Stimulated activated CD8-positive, alpha-beta memory T cell treated with anti-CD3 and anti-CD28 coated beads, Interleukin-15, amount 100 ng/mL, for 1 hour (primary cell): Measurements from ENCODE around the gene SMTNL1.
A peak's percentile ranks its signal among the peaks of the same experiment; 100 is the strongest.

ENCODE experiments used
- DNase-seq: peaks from one replicate; pipeline ENCODE4 v3.0.0-alpha.2; 2020; ENCODE audit warnings: low read depth

The SMTNL1 gene

GRCh38 chr11:57546451-57546850 is 9.1 kb downstream of the SMTNL1 start:
- no peak for DNase-seq

GRCh38 chr11:57546869-57547475 is 9.6 kb downstream of the SMTNL1 start:
- no peak for DNase-seq

GRCh38 chr11:57547854-57548377 is 10.5 kb downstream of the SMTNL1 start:
- DNase-seq: no peak

- no peak for DNase-seq
These were observed 12.6 kb downstream of the SMTNL1 start for GRCh38 chr11:57549983-57550382.

GRCh38 chr11:57551941-57552340 is 14.5 kb downstream of the SMTNL1 start:
- DNase-seq: no peak

- no peak for DNase-seq
These were observed 15.1 kb downstream of the SMTNL1 start for GRCh38 chr11:57552479-57552878.

- no peak for DNase-seq
These were observed 18.0 kb downstream of the SMTNL1 start for GRCh38 chr11:57555393-57555792.

- no peak for DNase-seq
These were observed 18.6 kb downstream of the SMTNL1 start for GRCh38 chr11:57556041-57556440.

GRCh38 chr11:57560146-57560545 is 22.8 kb downstream of the SMTNL1 start:
- DNase-seq: no peak

GRCh38 chr11:57562596-57562995 is 25.2 kb downstream of the SMTNL1 start:
- DNase-seq: no peak

- DNase-seq: no peak
These were observed 28.9 kb downstream of the SMTNL1 start for GRCh38 chr11:57566005-57566904.

- DNase-seq: no peak
These were observed 29.6 kb downstream of the SMTNL1 start for GRCh38 chr11:57566905-57567514.

GRCh38 chr11:57567515-57568329 is 30.3 kb downstream of the SMTNL1 start, which contains the start of gene UBE2L6:
TSS of gene UBE2L6 (minus strand) at chr11:57567672. CDS start at chr11:57567611, 61 bp downstream.
- DNase-seq: peak; percentile 26

GRCh38 chr11:57568330-57568766 is 31.0 kb downstream of the SMTNL1 start:
- peak; percentile 80 for DNase-seq

- no peak for DNase-seq
These were observed 34.2 kb downstream of the SMTNL1 start for GRCh38 chr11:57571606-57572005.

GRCh38 chr11:57574061-57574460 is 36.7 kb downstream of the SMTNL1 start:
- no peak for DNase-seq

GRCh38 chr11:57584341-57584740 is 46.9 kb downstream of the SMTNL1 start:
- DNase-seq: no peak

- DNase-seq: no peak
These were observed 47.9 kb downstream of the SMTNL1 start for GRCh38 chr11:57585301-57585700.

GRCh38 chr11:57586711-57587245 is 49.4 kb downstream of the SMTNL1 start:
- no peak for DNase-seq

- DNase-seq: no peak
These were observed 50.8 kb downstream of the SMTNL1 start for GRCh38 chr11:57588046-57588710.
